ENCODE measurements around the gene REN. TPM values are rescaled to one million over a fixed set of nuclear protein-coding genes. Genes with fewer than 3 reads are reported as not detected.

REN gene
- not detected in 2 replicates for total RNA-seq (2014; rRNA removed; shearing (Covaris generic))

- no peak for DNase-seq (ENCODE audit: low spot score)
Observed at GRCh38 chr1:204166219-204166618, at the start of gene REN. Gene REN, minus strand, starts transcription at chr1:204166337. Its CDS starts 44 bp downstream, at chr1:204166293.

- peak; percentile 50 for DNase-seq (ENCODE audit: low spot score)
Observed at GRCh38 chr1:204213668-204214662, 47.8 kb upstream of the REN start, which contains the start of gene GOLT1A. Gene GOLT1A, minus strand, starts transcription at chr1:204213988. Its CDS starts 82 bp downstream, at chr1:204213906.

- DNase-seq (ENCODE audit: low spot score): no peak
Observed at GRCh38 chr1:204212715-204213114, 46.6 kb upstream of the REN start.

- no peak for DNase-seq (ENCODE audit: low spot score)
Observed at GRCh38 chr1:204211046-204211445, 44.9 kb upstream of the REN start.

- peak; percentile 21 for DNase-seq (ENCODE audit: low spot score)
Observed at GRCh38 chr1:204207136-204207616, 41.0 kb upstream of the REN start.

- no peak for DNase-seq (ENCODE audit: low spot score)
Observed at GRCh38 chr1:204206121-204206520, 40.0 kb upstream of the REN start.

- no peak for DNase-seq (ENCODE audit: low spot score)
Observed at GRCh38 chr1:204205486-204205885, 39.3 kb upstream of the REN start.

- DNase-seq (ENCODE audit: low spot score): no peak
Observed at GRCh38 chr1:204204944-204205343, 38.8 kb upstream of the REN start.

- no peak for DNase-seq (ENCODE audit: low spot score)
Observed at GRCh38 chr1:204203206-204203767, 37.1 kb upstream of the REN start.

GRCh38 chr1:204202481-204202880 is 36.3 kb upstream of the REN start:
- DNase-seq (ENCODE audit: low spot score): no peak

- no peak for DNase-seq (ENCODE audit: low spot score)
Observed at GRCh38 chr1:204201348-204202040, 35.4 kb upstream of the REN start.

GRCh38 chr1:204199579-204199978 is 33.4 kb upstream of the REN start:
- no peak for DNase-seq (ENCODE audit: low spot score)

- peak; percentile 44 for DNase-seq (ENCODE audit: low spot score)
Observed at GRCh38 chr1:204198348-204199340, 32.5 kb upstream of the REN start.

- DNase-seq (ENCODE audit: low spot score): no peak
Observed at GRCh38 chr1:204197068-204197467, 30.9 kb upstream of the REN start.

GRCh38 chr1:204196068-204196795 is 30.1 kb upstream of the REN start, which contains the start of gene KISS1:
Gene KISS1, minus strand, starts transcription at chr1:204196491. Its CDS starts 3,615 bp downstream, at chr1:204192876.
- DNase-seq (ENCODE audit: low spot score): no peak

GRCh38 chr1:204194771-204195170 is 28.6 kb upstream of the REN start:
- no peak for DNase-seq (ENCODE audit: low spot score)

- DNase-seq (ENCODE audit: low spot score): no peak
Observed at GRCh38 chr1:204194080-204194479, 27.9 kb upstream of the REN start.

- no peak for DNase-seq (ENCODE audit: low spot score)
Observed at GRCh38 chr1:204192589-204193352, 26.6 kb upstream of the REN start.

- no peak for DNase-seq (ENCODE audit: low spot score)
Observed at GRCh38 chr1:204192046-204192445, 25.9 kb upstream of the REN start.
